B cell (primary cell): Measurements from ENCODE around the gene MFAP5.

Source experiments
- EZH2 ChIP-seq: IDR thresholded peaks from 2 replicates; pipeline ENCODE4 v1.6.1; 2012; ENCODE audit warnings: borderline replicate concordance, low read depth, mild to moderate bottlenecking, moderate library complexity, low read length; ENCODE audit not compliant: insufficient read depth, poor library complexity, severe bottlenecking
- TF ChIP-seq, protein P1 (sequence below): fragments of 200-600 bp; IDR thresholded peaks from one replicate; pipeline ENCODE4 v1.8.0; 2022; ENCODE audit warnings: antibody characterized with exemption, mild to moderate bottlenecking

DNA sequence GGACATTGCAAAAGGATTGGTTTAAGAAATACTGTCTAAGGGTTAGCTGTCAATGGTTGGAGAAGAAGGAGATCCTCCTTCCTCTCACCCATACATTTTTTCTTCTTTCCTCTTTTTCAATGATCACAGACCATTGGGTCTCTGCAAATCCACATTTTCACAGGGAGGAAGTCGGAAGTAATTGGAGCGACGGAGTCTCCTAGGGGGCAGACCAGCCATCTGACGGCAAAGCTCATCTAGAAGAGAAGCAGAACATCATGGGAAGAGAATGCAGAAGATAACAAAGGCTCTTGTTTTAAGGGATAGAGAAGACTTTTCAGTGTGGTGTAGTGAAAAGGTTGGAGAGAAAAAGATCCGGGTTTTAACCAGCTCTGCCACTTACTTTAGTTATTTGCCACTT, 14.7 kb downstream of the MFAP5 start:
- TF ChIP-seq, protein P1, sequence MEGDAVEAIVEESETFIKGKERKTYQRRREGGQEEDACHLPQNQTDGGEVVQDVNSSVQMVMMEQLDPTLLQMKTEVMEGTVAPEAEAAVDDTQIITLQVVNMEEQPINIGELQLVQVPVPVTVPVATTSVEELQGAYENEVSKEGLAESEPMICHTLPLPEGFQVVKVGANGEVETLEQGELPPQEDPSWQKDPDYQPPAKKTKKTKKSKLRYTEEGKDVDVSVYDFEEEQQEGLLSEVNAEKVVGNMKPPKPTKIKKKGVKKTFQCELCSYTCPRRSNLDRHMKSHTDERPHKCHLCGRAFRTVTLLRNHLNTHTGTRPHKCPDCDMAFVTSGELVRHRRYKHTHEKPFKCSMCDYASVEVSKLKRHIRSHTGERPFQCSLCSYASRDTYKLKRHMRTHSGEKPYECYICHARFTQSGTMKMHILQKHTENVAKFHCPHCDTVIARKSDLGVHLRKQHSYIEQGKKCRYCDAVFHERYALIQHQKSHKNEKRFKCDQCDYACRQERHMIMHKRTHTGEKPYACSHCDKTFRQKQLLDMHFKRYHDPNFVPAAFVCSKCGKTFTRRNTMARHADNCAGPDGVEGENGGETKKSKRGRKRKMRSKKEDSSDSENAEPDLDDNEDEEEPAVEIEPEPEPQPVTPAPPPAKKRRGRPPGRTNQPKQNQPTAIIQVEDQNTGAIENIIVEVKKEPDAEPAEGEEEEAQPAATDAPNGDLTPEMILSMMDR = no peak
- no peak for TF ChIP-seq EZH2
